Smooth muscle cell (in vitro differentiated cells): Measurements from ENCODE around the gene HSPBAP1. TPM values are rescaled to one million over a fixed set of nuclear protein-coding genes. Genes with fewer than 3 reads are reported as not detected.

Experiments
- DNase-seq: peaks from one replicate; lab custom pipeline; 2025; ENCODE audit not compliant: unreplicated experiment; lab: John Stamatoyannopoulos, UW
- H2AFZ ChIP-seq: fragments of 200-600 bp; sonication (generic); 2 replicates; pipeline ENCODE4 v1.6.0; 2016; ENCODE audit warnings: antibody characterized with exemption, low read depth, mild to moderate bottlenecking
- H3F3A ChIP-seq: fragments of 200-600 bp; sonication (generic); 2 replicates; pipeline ENCODE4 v1.6.0; 2017; ENCODE audit warnings: antibody characterized with exemption, low read depth
- H3K27ac ChIP-seq: fragments of 200-600 bp; sonication (generic); 2 replicates; pipeline ENCODE4 v1.5.1; 2016; ENCODE audit warnings: low read depth, mild to moderate bottlenecking
- H3K27me3 ChIP-seq: fragments of 200-600 bp; sonication (generic); 2 replicates; pipeline ENCODE4 v1.6.1; 2016; ENCODE audit warnings: low read depth, mild to moderate bottlenecking
- H3K36me3 ChIP-seq: fragments of 200-600 bp; sonication (generic); 2 replicates; pipeline ENCODE4 v1.5.1; 2016; ENCODE audit warnings: low read depth
- H3K4me1 ChIP-seq: fragments of 200-600 bp; sonication (generic); 2 replicates; pipeline ENCODE4 v1.5.1; 2016; ENCODE audit warnings: low read depth
- H3K4me2 ChIP-seq: fragments of 200-600 bp; sonication (generic); 2 replicates; pipeline ENCODE4 v1.6.0; 2016; ENCODE audit warnings: mild to moderate bottlenecking
- H3K4me3 ChIP-seq: fragments of 200-600 bp; sonication (generic); 2 replicates; pipeline ENCODE4 v1.5.1; 2016; ENCODE audit warnings: mild to moderate bottlenecking
- H3K79me2 ChIP-seq: fragments of 200-600 bp; sonication (generic); 2 replicates; pipeline ENCODE4 v1.6.0; 2016; ENCODE audit warnings: low read depth, mild to moderate bottlenecking
- H3K9ac ChIP-seq: fragments of 200-600 bp; sonication (generic); 2 replicates; pipeline ENCODE4 v1.6.0; 2016; ENCODE audit warnings: low read depth
- H3K9me3 ChIP-seq: fragments of 200-600 bp; sonication (generic); replicated peaks from 2 replicates; pipeline ENCODE4 v1.5.1; 2016; ENCODE audit warnings: low read depth
- H4K20me1 ChIP-seq: fragments of 200-600 bp; sonication (generic); 2 replicates; pipeline ENCODE4 v1.6.0; 2016; ENCODE audit warnings: low read depth
- CTCF ChIP-seq: fragments of 200-600 bp; sonication (generic); IDR thresholded peaks from 2 replicates; pipeline ENCODE4 v1.5.1; 2017; ENCODE audit warnings: borderline replicate concordance, mild to moderate bottlenecking, antibody characterized with exemption; ENCODE audit not compliant: insufficient read depth, poor library complexity, severe bottlenecking
- WGBS: methylation state at CpG from one replicate; pipeline ENCODE4 v1.1.7; 2016; ENCODE audit warnings: low lambda C conversion rate; 5-methylcytosine and 5-hydroxymethylcytosine counted together
- polyA plus RNA-seq: library from polyadenylated mRNA; unstranded; fragments of >200 nt; fragmentation: Nextera tagmentation; extraction: Ambion mirVana; gene quantifications from 2 replicates; pipeline ENCODE4 v1.2.1, GENCODE V29; 2016
- total RNA-seq: library from RNA; depleted of rRNA; stranded (reverse); fragments of >200 nt; gene quantifications from 2 replicates; pipeline ENCODE4 v1.2.3, GENCODE V29; 2014

HSPBAP1 gene
- total and polyA plus RNA-seq, 2 experiments from 2014 or later, result 2.7 to 3.6 TPM

GRCh38 chr3:122772827-122773226, 20.8 kb downstream of the HSPBAP1 start:
- Histone ChIP-seq H3K27ac (no peak overlapping the region), H3K27me3 (no peaks in the 10 kb centered on the region), H3K9me3 (no peaks in the 10 kb centered on the region), H3K4me2 (no peak overlapping the region), H3K4me3 (no peak overlapping the region), H4K20me1 (no peaks in the 10 kb centered on the region), H2AFZ (no peak overlapping the region), H3F3A (no peaks in the 10 kb centered on the region), H3K9ac (no peak overlapping the region), H3K4me1 (no peaks in the 10 kb centered on the region), H3K79me2 (no peaks in the 10 kb centered on the region), H3K36me3 (no peaks in the 10 kb centered on the region)
- DNase-seq, result no peak
- WGBS, result 96% methylated on average over 1 of the region's 1 CpG
- no peak for TF ChIP-seq CTCF

GRCh38 chr3:122770521-122771202, 23.0 kb downstream of the HSPBAP1 start:
- Histone ChIP-seq H3K27me3 (no peaks in the 10 kb centered on the region), H2AFZ (no peak overlapping the region), H3K36me3 (no peaks in the 10 kb centered on the region), H3K4me3 (no peak overlapping the region), H3K9ac (no peak overlapping the region), H3K27ac (no peak overlapping the region), H3K4me1 (no peaks in the 10 kb centered on the region), H3K79me2 (no peaks in the 10 kb centered on the region), H3K4me2 (no peak overlapping the region), H3F3A (no peaks in the 10 kb centered on the region), H4K20me1 (no peaks in the 10 kb centered on the region), H3K9me3 (no peaks in the 10 kb centered on the region)
- no peak for TF ChIP-seq CTCF
- WGBS, result 95% methylated on average over 5 of the region's 5 CpGs
- no peak for DNase-seq

GRCh38 chr3:122767540-122768372, 25.9 kb downstream of the HSPBAP1 start:
- H3K36me3 ChIP-seq, result no peaks in the 10 kb centered on the region
- no peaks in the 10 kb centered on the region for H4K20me1 ChIP-seq
- H3K9me3 ChIP-seq, result no peaks in the 10 kb centered on the region
- no peak overlapping the region for H3K4me3 ChIP-seq
- no peak overlapping the region for H2AFZ ChIP-seq
- H3K27ac ChIP-seq, result no peak overlapping the region
- no peak overlapping the region for H3K9ac ChIP-seq
- no peaks in the 10 kb centered on the region for H3K4me1 ChIP-seq
- no peak overlapping the region for H3K4me2 ChIP-seq
- H3K79me2 ChIP-seq, result no peaks in the 10 kb centered on the region
- TF ChIP-seq CTCF, result no peak
- no peaks in the 10 kb centered on the region for H3K27me3 ChIP-seq
- DNase-seq, result no peak
- H3F3A ChIP-seq, result no peaks in the 10 kb centered on the region
- 79% methylated on average over 3 of the region's 3 CpGs for WGBS
